ENCODE measurements around the gene EIF4E2.

Gene EIF4E2

DNA sequence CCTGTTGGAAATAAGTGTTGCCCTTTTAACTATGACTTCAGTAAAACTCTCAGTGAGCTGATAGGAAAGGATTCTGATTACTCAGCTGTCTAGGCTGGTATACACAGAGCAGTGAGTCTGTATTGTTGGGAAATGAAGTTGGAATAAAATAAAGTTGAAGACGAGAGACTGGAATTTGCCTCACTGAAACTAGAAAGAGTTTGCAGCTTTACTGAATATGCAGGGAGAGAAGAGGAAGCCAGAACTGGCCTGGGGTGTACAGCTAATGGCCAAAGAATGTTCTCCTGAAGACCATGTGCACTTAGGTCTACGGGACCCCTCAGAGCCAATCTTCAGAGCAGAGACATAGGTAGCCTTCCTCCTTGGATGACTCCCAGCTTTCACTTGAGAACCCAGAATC is 26.5 kb downstream of the EIF4E2 start:
- H3K4me3 ChIP-seq (ENCODE audit: low read depth, low read length): no peak overlapping the region
- TF ChIP-seq, protein P1, sequence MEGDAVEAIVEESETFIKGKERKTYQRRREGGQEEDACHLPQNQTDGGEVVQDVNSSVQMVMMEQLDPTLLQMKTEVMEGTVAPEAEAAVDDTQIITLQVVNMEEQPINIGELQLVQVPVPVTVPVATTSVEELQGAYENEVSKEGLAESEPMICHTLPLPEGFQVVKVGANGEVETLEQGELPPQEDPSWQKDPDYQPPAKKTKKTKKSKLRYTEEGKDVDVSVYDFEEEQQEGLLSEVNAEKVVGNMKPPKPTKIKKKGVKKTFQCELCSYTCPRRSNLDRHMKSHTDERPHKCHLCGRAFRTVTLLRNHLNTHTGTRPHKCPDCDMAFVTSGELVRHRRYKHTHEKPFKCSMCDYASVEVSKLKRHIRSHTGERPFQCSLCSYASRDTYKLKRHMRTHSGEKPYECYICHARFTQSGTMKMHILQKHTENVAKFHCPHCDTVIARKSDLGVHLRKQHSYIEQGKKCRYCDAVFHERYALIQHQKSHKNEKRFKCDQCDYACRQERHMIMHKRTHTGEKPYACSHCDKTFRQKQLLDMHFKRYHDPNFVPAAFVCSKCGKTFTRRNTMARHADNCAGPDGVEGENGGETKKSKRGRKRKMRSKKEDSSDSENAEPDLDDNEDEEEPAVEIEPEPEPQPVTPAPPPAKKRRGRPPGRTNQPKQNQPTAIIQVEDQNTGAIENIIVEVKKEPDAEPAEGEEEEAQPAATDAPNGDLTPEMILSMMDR (IDR thresholded peaks at IDR 0.05; ENCODE audit: borderline replicate concordance, insufficient read depth, low read depth, low read length): no peak

DNA sequence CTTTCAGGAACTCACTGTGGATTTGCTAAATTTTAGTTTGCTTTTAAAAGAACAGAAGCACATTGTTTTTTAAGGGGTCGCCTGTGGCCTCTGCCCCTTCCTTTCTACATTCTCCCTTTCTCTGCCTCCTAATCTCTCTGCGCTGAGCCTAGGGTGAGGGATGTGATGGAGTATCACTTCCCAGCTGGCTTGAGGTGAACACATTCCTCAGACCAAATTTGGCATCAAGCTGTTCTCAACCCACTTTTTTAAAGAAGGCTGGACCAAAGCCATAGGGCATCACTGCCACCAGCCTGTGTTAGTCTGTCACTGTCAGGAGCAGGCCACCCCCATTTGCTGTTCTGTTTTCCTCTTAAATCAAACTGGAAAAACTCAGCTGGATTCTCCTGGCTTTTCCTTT is 27.4 kb downstream of the EIF4E2 start:
- no peak overlapping the region for H3K4me3 ChIP-seq (ENCODE audit: low read depth, low read length)
- TF ChIP-seq, protein P1 (IDR thresholded peaks at IDR 0.05; ENCODE audit: borderline replicate concordance, insufficient read depth, low read depth, low read length): no peak

DNA sequence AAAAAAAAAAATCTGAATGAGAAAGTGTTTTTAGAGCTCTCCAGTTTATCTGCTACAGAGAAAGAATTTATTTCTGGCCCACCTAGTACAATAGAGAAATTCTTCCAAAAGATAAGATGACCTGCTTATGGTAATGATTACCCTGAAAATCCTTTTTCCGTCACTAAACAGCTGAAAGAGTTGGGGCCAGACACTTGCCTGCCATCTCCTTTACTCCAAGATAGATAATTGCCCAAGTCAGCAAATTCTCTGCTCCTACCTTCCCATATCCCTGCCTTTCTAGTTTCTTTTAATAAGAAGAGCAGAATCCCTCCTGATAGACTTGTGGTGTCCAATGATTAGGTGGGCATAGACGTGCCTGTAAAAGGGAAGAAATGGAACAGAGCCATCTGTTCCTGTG is 28.1 kb downstream of the EIF4E2 start:
- TF ChIP-seq, protein P1 (IDR thresholded peaks at IDR 0.05; ENCODE audit: borderline replicate concordance, insufficient read depth, low read depth, low read length): no peak
- no peak overlapping the region for H3K4me3 ChIP-seq (ENCODE audit: low read depth, low read length)

- H3K4me3 ChIP-seq (ENCODE audit: low read depth, low read length): no peak overlapping the region
- TF ChIP-seq, protein P1 (IDR thresholded peaks at IDR 0.05; ENCODE audit: borderline replicate concordance, insufficient read depth, low read depth, low read length): no peak
Measured at GRCh38 chr2:232580648-232580981, 30.1 kb downstream of the EIF4E2 start.

- H3K4me3 ChIP-seq (ENCODE audit: low read depth, low read length): no peak overlapping the region
- TF ChIP-seq, protein P1 (IDR thresholded peaks at IDR 0.05; ENCODE audit: borderline replicate concordance, insufficient read depth, low read depth, low read length): no peak
Measured at GRCh38 chr2:232581725-232582124, 31.2 kb downstream of the EIF4E2 start.

GRCh38 chr2:232584238-232584637 is 33.7 kb downstream of the EIF4E2 start:
- no peak overlapping the region for H3K4me3 ChIP-seq (ENCODE audit: low read depth, low read length)
- TF ChIP-seq, protein P1 (IDR thresholded peaks at IDR 0.05; ENCODE audit: borderline replicate concordance, insufficient read depth, low read depth, low read length): no peak

GRCh38 chr2:232586943-232587505 is 36.5 kb downstream of the EIF4E2 start:
- TF ChIP-seq, protein P1 (IDR thresholded peaks at IDR 0.05; ENCODE audit: borderline replicate concordance, insufficient read depth, low read depth, low read length): no peak

More at GRCh38 chr2:232586943-232587505, 36.5 kb downstream of the EIF4E2 start:
- no peak overlapping the region for H3K4me3 ChIP-seq (ENCODE audit: low read depth, low read length)

Data from GM12875 (cell line).